HG03565 (cell line): ENCODE data around the gene SUFU.
A peak's percentile ranks its signal among the peaks of the same experiment; 100 is the strongest.
"Not testable (repeated sequence)": the region's sequence is repeated elsewhere in the genome, so short reads cannot be mapped to it uniquely, and the experiment has no call there.

ENCODE experiments used
- ATAC-seq: cut with Tn5 transposase; IDR thresholded peaks from one replicate; pipeline ENCODE4 v1.9.1; 2021; ENCODE audit warnings: mild to moderate bottlenecking, moderate library complexity; ENCODE audit not compliant: unreplicated experiment

The SUFU gene

DNA sequence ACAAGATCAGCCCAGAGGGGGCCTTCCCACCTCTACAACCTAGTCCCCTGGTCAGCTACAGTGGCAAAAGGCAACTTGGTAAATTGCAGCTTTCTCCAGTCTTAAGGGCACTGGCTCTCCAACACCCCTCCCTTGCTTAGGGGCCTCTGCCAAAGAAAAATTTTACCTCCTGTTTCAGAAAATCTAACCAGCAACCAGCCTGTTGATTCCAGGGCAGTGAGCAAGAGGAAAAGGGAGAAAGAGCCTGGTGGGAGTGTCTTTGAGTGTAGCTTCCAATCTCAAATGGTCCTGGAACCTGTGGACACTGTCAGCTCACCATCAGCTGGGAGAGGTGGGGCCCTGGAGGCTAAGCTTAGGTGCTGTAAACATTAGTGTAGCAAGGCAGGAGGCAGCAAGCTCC lies 24.1 kb upstream of the SUFU start:
- no peak for ATAC-seq

DNA sequence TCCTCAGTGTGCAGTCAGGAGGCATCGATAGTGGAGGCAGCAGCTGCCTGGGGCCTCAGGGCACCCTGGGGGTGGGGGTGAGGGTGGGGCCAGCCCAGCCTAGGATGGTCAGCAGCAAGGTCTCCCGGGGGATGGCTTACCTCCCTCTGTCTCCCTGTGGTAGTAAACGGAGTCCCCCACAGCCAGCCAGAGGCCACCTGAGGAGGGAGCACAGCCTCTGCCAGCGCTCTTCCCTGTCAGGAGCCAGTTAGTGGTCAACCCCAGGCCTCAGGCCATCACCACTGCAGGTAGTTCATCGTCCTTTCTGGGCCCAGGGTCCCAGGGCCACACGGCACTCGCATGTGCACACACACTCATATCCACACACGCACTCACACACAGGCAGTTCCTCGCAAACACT lies 23.4 kb upstream of the SUFU start:
- no peak for ATAC-seq

DNA sequence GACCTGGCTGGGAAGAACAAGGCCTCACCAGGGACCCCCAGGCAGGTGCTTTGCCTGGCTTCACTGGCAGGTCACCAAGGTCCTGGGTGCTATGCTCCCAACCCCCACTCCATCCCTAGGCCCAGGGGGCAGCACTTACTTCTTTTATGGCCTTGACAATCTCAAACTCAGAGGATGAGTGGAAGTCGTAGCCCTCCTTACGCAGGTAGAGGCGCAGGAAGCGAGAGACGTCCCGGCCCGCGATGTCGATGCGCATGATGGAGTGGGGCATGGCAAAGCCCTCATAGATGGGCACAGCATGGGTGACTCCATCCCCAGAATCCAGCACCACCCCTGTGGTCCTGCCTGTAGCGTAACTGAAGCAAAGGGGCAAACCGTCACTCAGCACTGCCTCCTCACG lies 19.8 kb upstream of the SUFU start:
- no peak for ATAC-seq

DNA sequence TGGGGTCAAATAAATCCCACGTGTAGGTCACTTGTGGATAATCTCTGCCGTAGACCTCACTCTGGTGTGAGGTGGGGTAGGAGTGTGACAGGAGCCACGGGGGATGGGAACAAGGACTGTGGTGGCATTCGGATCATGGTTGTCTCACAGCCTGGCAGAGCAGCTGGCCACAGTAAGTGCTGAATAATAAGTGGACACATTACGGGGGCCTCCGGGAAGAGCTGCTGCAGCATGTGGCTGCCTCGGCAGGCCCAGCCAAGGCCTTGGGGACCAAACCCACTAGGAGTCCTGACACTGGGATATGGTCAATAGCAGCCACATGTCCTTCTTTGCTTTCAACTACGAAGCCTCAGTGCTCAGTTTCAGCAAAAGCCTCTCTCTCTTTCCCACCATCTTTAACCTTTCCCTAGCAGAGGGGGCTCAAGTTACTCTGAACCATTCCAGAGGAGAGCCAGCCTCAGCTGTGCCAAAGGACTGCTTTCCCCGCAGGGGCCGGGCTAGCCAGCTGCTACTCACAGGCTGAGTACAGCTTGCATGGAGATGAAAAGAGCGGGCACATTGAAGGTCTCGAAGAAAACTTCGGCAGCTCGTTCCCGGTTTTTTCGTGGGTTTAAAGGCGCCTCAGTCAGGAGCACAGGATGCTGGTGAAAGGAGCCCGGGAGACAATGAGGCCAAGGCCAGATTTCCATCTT lies 18.5 kb upstream of the SUFU start:
- ATAC-seq: no peak

DNA sequence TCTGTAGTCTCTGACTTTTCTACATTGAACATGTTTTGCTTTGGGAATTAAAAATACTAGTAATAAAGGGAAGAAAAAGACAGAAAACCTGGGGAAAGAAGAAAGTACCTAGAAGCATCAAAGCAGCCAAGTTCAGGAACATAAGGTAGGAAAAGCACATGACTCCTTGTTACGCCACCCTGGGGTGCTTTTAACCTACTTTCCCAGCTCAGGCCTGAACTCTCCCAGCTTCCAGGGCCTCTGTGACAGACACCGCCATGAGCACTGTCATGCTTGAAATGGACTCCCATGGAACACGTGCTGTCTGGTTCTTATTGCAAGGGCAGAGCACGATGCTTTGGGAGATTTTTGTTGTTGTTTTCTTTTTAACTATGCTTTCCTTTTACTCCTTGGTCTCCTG lies 12.6 kb upstream of the SUFU start:
- no peak for ATAC-seq

DNA sequence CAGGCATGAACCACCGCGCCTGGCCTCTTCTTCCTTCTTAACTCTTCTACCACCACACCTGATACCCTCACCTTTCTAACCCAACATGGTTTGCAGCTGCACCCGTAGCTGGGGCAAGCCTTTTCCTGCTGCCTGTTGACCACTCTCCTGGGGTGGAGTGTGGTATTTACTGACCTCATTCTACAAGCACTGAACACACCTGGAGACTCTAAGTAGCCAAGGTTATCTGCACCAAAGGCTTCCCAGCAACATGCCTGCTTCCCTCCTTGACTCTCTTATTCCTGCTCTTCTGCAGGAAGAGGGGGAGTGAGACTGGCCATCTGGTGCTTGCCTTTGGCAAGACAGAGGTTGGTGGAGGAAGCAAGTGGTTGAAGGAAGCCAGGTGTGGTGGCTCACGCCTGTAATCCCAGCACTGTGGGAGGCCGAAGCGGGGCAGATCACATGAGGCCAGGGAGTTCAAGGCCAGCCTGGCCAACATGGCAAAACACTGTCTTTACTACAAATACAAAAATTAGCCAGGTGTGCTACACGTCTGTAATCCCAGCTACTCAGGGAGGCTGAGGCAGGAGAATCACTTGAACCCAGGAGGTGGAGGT lies 11.3 kb upstream of the SUFU start:
- ATAC-seq: no peak

DNA sequence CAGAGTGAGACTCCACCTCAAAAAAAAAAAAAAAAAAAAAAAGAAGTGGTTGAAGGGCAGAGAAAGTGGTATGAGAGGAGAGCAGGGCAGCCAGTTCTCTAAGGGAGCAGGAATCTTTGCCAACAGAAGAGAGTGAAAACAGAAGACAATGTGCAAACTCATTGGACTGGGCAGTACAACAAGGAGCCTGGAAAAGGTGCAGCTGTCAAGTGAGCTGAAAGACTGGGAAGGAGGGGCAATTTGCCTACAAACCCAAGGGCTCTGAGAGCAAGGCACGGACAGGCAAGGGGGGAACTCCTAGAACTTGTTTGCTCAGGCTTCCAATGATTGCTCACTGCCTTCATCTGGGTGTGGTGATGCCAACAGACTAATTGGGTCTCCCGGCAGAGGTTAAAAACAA lies 10.8 kb upstream of the SUFU start:
- ATAC-seq: no peak

DNA sequence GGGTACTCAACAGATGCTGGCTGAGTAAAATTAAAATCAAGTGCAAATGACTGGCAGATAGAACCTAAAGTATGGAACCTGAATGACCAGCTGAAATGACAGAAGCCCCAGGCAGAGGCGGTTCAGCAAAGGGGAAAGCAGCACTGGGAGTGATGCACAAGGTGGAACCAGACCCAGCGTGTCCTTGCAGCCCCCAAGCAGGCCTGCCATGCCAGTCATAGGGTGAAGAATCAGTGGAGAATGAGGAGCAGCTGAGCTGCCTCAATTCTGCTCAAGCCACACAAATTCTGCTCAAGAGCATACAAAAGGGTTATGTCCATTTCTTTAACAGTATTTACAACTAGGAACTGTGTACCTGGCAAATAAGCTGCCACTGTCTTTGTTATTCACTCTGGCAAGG lies 10.0 kb upstream of the SUFU start:
- ATAC-seq: no peak

DNA sequence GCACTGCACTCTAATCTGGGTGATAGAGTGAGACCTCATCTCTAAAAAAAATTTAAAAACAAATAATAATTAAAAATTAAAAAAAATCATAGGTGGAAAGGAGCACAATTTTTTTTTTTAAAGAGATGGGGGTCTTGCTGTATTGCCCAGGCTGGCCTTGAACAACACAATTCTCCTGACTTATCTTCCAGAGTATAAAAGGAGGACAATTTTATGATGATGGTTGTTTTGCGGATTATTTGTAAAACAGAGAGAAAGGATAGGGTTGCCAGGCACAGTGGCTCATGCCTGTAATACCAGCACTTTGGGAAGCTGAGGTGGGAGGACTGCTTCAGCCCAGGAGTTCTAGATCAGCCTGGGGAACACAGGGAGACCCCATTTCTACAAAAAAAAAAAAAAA lies 6.2 kb upstream of the SUFU start:
- ATAC-seq: no peak

DNA sequence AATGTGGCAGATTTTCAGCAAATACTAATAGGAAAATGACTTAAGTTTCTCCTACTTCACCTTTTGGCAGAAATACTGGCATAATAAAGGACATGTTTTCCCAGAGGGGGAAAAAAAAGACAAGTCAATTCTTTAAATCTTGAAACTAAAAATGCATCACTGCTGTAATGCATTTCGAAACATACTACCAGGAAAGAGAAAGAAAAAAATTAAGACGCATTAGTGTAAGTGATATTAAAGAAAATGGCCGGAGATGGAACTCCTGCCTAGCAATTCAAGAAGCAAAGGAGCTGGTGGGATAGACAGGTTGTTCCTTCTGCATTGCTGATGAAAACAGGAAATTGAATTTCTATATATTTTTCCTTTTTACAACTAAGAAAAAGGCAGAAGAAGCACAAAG lies 4.4 kb upstream of the SUFU start:
- ATAC-seq: no peak

DNA sequence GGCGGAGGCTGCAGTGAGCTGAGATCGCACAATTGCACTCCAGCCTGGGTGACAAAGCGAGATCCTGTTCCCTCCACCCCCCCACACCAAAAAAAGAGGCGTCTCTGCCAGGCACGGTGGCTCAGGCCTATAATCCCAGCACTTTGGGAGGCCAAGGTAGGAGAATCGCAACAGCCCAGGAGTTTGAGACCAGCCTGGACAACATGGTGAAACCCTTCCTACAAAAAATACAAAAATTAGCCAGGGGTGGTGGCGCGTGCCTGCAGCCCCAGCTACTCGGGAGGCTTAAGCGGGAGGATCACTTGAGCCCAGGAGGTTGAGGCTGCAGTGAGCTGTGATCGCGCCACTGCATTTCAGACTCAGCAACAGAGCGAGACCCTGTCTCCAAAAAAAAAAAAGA lies 3.1 kb upstream of the SUFU start:
- not testable (repeated sequence) for ATAC-seq

DNA sequence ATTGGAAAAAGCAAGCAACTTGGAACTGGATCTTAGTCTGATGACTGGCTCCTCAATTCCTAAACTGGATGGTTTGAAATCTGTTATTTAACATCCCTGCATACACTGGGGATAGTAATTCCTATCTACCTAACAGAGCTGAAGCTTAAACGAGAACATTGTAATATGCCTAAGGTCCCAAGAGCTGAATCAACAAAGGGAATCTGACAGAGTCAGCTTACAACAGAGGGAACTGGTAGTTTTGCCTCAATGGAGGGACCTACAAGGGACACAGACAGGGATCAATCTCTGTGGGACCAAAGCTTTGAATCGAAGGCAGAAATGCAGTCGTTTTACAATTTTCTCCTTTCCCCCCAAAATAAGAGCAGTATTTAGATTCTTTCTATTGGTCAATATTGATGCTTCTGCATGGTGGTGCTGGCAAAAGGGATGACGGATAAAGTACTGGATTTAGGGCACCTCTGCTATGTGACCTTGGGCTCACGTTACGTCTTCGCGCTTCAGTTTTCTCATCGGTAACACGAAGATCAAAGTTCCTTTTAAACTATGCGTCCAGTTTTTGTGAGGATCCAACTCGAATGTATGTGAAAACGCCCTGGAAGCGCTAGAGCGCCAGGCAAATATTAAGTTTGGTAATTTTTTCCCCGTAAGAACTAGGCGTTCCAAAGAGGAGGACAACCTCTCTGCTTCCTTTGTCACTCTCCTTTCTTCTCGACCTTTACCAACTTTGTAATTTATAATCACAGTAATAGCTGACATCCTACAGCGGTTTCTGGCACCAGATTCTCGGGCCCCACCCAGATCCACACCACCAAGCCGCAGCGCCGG lies 2.4 kb upstream of the SUFU start:
- ATAC-seq: no peak

DNA sequence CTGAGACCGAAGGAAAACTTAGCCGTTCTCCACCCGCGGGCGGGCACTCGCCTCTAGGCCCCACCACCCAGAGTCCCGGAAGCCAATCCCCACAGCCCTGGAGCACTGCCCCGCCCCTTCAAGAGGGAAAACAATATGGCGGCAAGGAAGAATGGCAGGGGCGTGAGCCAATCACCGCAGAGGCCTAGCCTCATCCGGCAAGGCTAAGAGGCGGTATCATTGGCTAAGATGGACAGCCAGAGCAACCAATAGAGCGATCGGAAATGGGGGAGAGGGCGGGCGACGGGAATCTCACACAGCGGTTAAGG lies 1.8 kb upstream of the SUFU start:
- ATAC-seq: peak; percentile 53

DNA sequence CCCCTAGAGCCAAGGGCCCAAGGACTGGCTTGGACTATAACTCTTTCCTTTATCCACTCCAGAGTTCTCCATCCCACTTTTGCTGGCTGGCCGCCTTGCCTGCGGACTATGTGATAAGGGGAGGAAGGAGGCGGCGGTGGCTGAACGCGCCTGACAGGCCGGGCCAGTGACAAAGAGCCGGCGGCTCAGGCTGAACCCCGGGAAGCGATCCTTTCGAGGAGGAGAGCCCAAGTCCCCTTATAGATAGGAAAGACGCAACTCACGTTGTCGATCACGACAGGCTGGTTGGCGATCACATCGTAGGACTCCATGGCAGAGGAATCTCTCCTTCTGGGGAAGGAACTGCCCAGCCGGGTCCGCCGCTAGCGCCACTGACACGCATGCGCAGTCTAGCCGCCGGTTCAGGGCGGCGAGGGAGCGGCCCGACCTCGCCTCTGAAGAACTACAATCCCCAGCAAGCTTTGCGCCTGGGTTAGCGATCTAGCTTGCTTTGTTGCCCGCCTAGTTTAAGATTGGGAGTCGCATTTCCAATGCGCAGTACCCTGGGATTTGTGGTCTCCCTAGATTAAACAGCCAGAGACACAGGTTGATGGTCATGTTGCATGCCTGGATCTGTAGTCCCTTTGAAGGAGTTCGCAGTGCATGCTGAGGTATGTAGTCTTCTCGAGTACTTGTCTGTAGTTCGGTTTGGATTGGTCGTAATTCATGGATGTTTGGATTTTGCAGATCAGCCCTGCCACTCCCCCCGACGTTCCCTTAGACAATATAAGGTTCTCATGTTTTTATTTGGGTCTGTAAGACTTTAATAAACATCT lies 1.2 kb upstream of the SUFU start, which contains the start of gene ACTR1A:
Gene ACTR1A (minus strand): TSS at position 376 of the 815 bp plus-strand sequence. CDS start 65 bp downstream, at position 311.
- ATAC-seq: peak; percentile 50

DNA sequence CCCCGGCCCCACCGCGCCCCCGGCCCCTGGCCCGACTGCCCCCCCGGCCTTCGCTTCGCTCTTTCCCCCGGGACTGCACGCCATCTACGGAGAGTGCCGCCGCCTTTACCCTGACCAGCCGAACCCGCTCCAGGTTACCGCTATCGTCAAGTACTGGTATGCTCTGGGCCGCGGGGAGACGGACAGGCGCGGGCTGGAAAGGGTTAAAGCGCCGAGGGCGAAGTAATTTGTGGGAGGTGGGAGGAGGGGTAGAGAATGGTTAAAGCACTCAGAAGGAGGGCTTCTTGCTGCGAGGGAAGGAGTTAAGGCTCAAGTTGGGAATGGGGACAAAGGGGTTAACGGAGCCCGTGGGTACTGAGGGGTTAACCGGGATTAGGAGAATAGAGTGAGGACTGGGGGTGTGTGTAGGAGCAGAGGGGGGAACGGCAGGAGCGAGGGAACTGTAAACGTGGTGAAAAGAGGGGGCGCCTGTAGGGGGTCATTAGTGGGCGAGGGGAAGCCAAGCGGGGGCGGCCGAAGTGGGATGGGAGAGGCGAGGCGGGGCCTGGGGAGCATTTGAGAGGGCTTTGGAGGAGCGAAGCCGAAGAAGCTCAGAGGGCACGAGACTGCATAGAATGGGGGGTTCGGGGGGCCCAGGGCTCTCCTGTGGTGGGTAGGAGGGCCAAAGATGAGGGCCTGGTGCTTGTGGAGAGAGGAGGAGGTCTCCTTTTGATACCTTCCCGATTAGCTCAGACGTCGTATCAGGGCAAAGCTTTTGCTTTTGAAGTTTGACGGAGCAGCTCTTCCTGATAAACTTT lies 605 bp downstream of the SUFU start:
- no peak for ATAC-seq

DNA sequence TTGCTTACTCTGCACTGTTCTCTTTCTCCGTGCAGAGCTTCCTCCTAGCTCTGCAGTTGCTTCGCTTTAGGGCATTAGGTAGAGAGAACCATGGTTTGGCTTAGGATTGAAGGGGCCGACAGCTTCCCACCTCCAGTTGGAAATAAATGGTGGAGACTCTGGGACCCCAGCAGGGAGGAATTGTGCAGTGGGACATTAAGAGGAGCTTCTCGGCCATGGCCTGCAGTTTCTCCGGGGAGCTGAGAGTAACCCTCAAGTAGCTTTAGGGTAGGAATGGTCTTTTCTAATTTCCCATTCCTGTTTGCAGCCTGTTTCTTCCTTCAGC lies 1.2 kb downstream of the SUFU start:
- no peak for ATAC-seq

DNA sequence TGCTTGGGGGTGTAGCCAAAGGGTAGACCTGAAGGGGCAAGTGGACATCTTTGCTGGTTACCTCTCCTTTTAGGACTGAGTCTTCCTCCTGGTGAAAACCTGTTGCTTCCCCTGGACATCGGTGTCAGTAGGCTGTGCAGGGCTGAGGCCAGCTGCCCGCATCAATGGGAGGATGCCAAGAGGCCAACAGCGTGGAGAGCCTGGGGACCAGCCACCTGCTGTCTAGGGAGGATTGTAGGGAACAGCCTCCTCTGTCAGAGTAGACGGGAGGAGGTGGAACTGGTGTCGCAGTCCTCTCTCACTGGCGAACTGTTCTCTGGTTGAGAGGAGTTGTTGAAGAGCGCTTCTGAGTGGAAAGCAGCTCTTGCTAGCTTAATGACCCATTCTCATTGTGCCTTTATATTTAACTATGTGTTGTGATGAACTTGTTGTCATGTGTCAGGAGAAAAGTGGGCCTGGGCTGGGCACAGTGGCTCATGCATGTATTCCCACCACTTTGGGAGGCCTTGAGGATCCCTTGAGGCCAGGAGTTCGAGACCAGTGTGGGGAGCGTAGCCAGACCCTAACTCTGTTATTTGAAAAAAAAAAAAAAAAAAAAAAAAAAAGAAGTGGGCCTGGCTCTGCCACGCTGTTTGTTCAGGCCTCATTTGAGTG lies 1.8 kb downstream of the SUFU start:
- no peak for ATAC-seq

DNA sequence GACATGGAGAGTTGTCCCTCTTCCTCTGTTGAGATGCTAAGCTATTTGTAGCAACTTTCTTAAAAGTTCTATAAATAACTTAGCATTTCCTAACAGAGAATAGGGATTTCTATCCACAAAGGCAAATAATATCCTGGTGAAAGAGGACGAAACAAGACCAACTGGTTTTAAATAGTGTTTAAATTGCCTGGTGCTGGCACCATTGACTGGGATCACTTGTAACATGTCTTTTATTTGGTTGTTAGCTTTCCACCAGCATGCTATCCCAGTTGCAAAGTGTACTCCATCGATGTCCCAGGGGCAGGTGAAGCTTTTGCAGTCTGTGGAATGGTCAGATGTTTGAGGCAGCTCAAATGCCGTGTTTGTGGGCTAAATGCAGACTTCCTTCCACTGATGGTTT lies 3.7 kb downstream of the SUFU start:
- no peak for ATAC-seq

DNA sequence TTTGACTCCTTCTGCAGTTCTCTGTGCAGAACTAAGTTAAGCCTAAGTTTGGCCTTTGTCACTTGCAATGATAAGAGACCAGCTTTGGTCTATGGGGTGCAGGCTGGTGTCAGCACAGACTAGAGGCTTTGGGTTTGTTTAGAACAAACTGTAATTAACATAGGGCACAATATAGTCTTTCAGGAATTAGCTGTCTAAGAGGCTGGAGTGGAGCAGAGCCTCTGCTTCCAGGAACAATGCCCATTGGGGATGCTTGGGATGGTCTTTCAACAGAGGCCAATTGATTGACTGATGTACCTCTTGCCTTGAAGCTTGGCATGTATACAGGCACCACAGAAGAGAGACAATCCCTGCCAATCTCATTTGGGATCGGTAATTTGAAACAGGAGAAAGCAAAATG lies 4.7 kb downstream of the SUFU start:
- no peak for ATAC-seq

DNA sequence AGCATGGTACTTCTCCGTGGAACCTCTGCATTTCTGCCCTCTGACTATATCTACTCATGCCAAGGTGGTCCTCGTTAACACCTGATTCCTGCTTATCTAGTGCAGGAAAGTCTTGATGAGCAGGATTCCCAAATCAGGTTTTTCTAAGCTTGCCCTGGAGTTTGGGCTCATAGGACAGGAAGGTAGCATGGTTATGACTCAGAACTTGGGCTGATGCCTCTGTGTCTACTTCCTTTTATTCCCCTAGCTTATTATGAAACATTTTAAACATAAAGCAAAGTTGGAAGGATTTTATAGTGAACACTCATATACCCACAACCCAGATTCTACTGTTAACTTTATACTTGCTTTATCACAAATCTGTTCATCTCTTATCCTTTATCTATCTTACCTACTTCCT lies 5.6 kb downstream of the SUFU start:
- no peak for ATAC-seq
